ENCODE data around the gene LONRF2. TPM values are rescaled to one million over a fixed set of nuclear protein-coding genes. Genes with fewer than 3 reads are reported as not detected.
A peak's percentile ranks its signal among the peaks of the same experiment; 100 is the strongest.

The LONRF2 gene
- total RNA-seq, 6 donors from 2014 or later, result 3.0 to 7.9 (median 4.2) TPM

- Histone ChIP-seq H3K27me3 (no peaks in the 10 kb centered on the region), H3K36me3 (no peaks in the 10 kb centered on the region), H3K27ac (no peak overlapping the region), H3K4me1 (peaks cover 0 to 12% (median 7%) of the 10 kb centered on the region in 4 donors), H3K9me3 (no peaks in the 10 kb centered on the region), H3K4me3 (no peak overlapping the region)
- no peak for ATAC-seq (ENCODE audit: low FRiP score in 2 of 2)
- WGBS, 2 donors, result 91 to 94% methylated on average over 9 to 12 of the region's 12 CpGs
- TF ChIP-seq POLR2A (IDR thresholded peaks at IDR 0.05) (no peak), POLR2AphosphoS5 (IDR thresholded peaks at IDR 0.05) (no peak), EP300 (IDR thresholded peaks at IDR 0.05) (no peak), CTCF (IDR thresholded peaks at IDR 0.05) (no peak)
- DNase-seq, result no peak
Observed at GRCh38 chr2:100239486-100240210, 82.7 kb downstream of the LONRF2 start.

- 93 to 95% methylated on average over 8 of the region's 8 CpGs for WGBS, 2 donors
- no peaks in the 10 kb centered on the region for H3K27me3 ChIP-seq
- H3K27ac ChIP-seq, result no peak overlapping the region
- H3K4me3 ChIP-seq, result no peak overlapping the region
- TF ChIP-seq POLR2A (IDR thresholded peaks at IDR 0.05) (no peak), EP300 (IDR thresholded peaks at IDR 0.05) (no peak), CTCF (IDR thresholded peaks at IDR 0.05) (no peak), POLR2AphosphoS5 (IDR thresholded peaks at IDR 0.05) (no peak)
- ATAC-seq (ENCODE audit: low FRiP score in 2 of 2), result no peak
- H3K36me3 ChIP-seq, result no peaks in the 10 kb centered on the region
- DNase-seq, result peak in 1 of 2 donors; percentile 15
- no peaks in the 10 kb centered on the region for H3K9me3 ChIP-seq
- peaks cover 0 to 12% (median 7%) of the 10 kb centered on the region in 4 donors for H3K4me1 ChIP-seq
Observed at GRCh38 chr2:100238471-100238870, 83.8 kb downstream of the LONRF2 start.

- H3K27ac ChIP-seq, result no peak overlapping the region
- TF ChIP-seq POLR2AphosphoS5 (IDR thresholded peaks at IDR 0.05), result no peak
- TF ChIP-seq CTCF (IDR thresholded peaks at IDR 0.05), result no peak
- TF ChIP-seq EP300 (IDR thresholded peaks at IDR 0.05), result no peak
- no peak for TF ChIP-seq POLR2A (IDR thresholded peaks at IDR 0.05)
- WGBS, 2 donors, result 71 to 85% methylated on average over 8 of the region's 8 CpGs
- DNase-seq (peak in 1 of 2 donors; percentile 36), ATAC-seq (ENCODE audit: low FRiP score in 2 of 2) (no peak)
- no peaks in the 10 kb centered on the region for H3K36me3 ChIP-seq
- H3K4me1 ChIP-seq, result peaks cover 0 to 7% (median 5%) of the 10 kb centered on the region in 4 donors
- no peak overlapping the region for H3K4me3 ChIP-seq
- no peaks in the 10 kb centered on the region for H3K9me3 ChIP-seq
- no peaks in the 10 kb centered on the region for H3K27me3 ChIP-seq
Observed at GRCh38 chr2:100237770-100238169, 84.5 kb downstream of the LONRF2 start.

GRCh38 chr2:100237163-100237562 lies 85.1 kb downstream of the LONRF2 start:
- Histone ChIP-seq H3K9me3 (no peaks in the 10 kb centered on the region), H3K4me1 (peaks cover 0 to 3% (median under 1%) of the 10 kb centered on the region in 4 donors), H3K36me3 (no peaks in the 10 kb centered on the region), H3K27me3 (no peaks in the 10 kb centered on the region), H3K4me3 (no peak overlapping the region), H3K27ac (no peak overlapping the region)
- DNase-seq (no peak), ATAC-seq (ENCODE audit: low FRiP score in 2 of 2) (no peak)
- TF ChIP-seq POLR2A (IDR thresholded peaks at IDR 0.05) (no peak), POLR2AphosphoS5 (IDR thresholded peaks at IDR 0.05) (no peak), EP300 (IDR thresholded peaks at IDR 0.05) (no peak), CTCF (IDR thresholded peaks at IDR 0.05) (no peak)
- 78 to 83% methylated on average over 10 of the region's 10 CpGs for WGBS, 2 donors

- H3K36me3 ChIP-seq, result no peaks in the 10 kb centered on the region
- ATAC-seq (ENCODE audit: low FRiP score in 2 of 2), result no peak
- no peak overlapping the region for H3K4me3 ChIP-seq
- no peaks in the 10 kb centered on the region for H3K4me1 ChIP-seq
- no peaks in the 10 kb centered on the region for H3K27me3 ChIP-seq
- 87 to 98% methylated on average over 6 of the region's 6 CpGs for WGBS, 2 donors
- no peaks in the 10 kb centered on the region for H3K9me3 ChIP-seq
- H3K27ac ChIP-seq, result no peak overlapping the region
- TF ChIP-seq EP300 (IDR thresholded peaks at IDR 0.05) (no peak), CTCF (IDR thresholded peaks at IDR 0.05) (no peak), POLR2AphosphoS5 (IDR thresholded peaks at IDR 0.05) (no peak), POLR2A (IDR thresholded peaks at IDR 0.05) (no peak)
- no peak for DNase-seq
Observed at GRCh38 chr2:100236166-100236565, 86.1 kb downstream of the LONRF2 start.

Data from upper lobe of left lung (tissue), 6 donors.